VCaP (cell line): ENCODE data around the gene PGAM2.

Experiments used
- H3K27ac ChIP-seq: fragments of 450-650 bp; 2 replicates; pipeline ENCODE4 v1.5.1; 2017
- CTCF ChIP-seq: fragments of 450-650 bp; conservative IDR thresholded peaks from 2 replicates; pipeline ENCODE4 v1.5.1; 2017; ENCODE audit warnings: mild to moderate bottlenecking, moderate library complexity

PGAM2 gene

GRCh38 chr7:44101303-44101965 lies 36.1 kb upstream of the PGAM2 start:
- H3K27ac ChIP-seq = no peak overlapping the region
- TF ChIP-seq CTCF = no peak

- no peak for TF ChIP-seq CTCF
- no peak overlapping the region for H3K27ac ChIP-seq
Observed at GRCh38 chr7:44100458-44101302, 35.3 kb upstream of the PGAM2 start.

- TF ChIP-seq CTCF = no peak
Observed at GRCh38 chr7:44099669-44100068, 34.3 kb upstream of the PGAM2 start.

GRCh38 chr7:44098092-44099068 lies 33.0 kb upstream of the PGAM2 start:
- no peak overlapping the region for H3K27ac ChIP-seq
- no peak for TF ChIP-seq CTCF

More at GRCh38 chr7:44099669-44100068, 34.3 kb upstream of the PGAM2 start:
- H3K27ac ChIP-seq = no peak overlapping the region

- no peak overlapping the region for H3K27ac ChIP-seq
- TF ChIP-seq CTCF = no peak
Observed at GRCh38 chr7:44097064-44097932, 31.9 kb upstream of the PGAM2 start.

DNA sequence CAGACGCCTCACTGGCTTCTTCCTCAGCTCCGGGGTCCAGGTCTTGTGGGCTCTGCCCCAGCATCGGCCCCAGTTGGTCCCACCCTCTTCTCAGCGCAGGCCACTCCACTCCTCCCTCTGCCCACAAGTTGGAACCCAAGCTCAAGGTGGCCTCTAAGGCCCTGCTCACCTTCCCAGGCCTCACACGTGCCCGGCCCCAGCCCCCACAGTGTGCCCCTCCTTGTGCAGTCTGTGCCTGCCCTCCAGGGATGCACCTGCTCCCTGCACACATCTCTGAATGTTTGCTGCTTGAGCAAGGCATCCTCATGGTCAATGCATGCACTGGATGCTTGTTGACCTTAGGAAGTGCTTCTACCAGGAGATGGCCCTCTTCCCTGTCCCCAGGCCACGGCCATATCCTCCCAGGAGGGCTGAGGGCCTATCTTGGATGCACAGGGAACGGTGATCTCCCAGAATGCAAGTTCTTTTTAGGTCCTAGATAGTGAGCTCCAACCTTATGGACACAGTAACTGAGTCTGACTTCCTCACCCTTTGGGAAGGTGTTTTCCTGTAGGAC lies 31.0 kb upstream of the PGAM2 start:
- no peak overlapping the region for H3K27ac ChIP-seq
- TF ChIP-seq CTCF = no peak
